Ovary (tissue), 3 donors: ENCODE data around the gene AKR1E2.

Experiments used
- POLR2A ChIP-seq: fragments of 450-650 bp; IDR thresholded peaks from one replicate; pipeline ENCODE4 v1.6.1; 2017; ENCODE audit warnings: antibody characterized with exemption, mild to moderate bottlenecking, moderate library complexity
- TF ChIP-seq, protein P1 (sequence below), 3 donors: fragments of 450-650 bp in 2 of 3; fragments of 200-600 bp in 1 of 3; IDR thresholded peaks; one replicate each; pipeline versions ENCODE4 v1.5.1 to v1.8.0; 2016 to 2022; ENCODE audit warnings: antibody characterized with exemption in 3 of 3, mild to moderate bottlenecking in 1 of 3
- donor health status: DM: no; HTN: no; CAD: no.

DNA sequence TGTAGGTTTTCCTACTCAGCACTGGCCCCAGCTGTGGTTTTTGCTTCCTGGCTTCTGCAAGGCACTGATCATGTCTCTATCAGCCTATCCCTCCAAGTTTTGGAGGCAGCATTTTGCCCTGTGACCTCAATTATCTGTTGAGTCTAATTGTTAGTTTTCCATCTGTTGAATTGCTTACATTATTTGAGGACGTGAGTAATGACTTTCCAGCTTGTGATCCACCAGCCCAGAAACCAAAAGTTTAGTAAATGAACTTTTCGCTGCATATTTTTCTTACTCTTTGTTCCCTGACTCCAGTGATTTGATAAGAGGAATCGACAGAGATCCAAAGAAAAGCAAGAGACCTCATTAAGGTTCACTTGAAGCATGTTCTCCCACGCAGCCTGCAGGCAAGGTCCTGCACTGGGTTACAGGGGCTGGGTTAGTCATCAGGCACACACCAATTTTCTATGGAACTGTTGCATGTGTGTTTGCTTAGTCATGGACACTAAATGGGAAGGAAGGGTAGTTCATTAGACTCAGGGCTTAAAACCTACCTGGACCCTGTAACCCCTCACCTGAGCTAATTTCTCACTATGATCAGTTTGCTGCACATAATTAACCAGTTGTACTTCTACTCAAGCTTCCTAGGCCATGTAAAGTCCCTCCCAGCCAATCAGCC lies 57.2 kb downstream of the AKR1E2 start:
- TF ChIP-seq POLR2A: no peak
- TF ChIP-seq, protein P1, sequence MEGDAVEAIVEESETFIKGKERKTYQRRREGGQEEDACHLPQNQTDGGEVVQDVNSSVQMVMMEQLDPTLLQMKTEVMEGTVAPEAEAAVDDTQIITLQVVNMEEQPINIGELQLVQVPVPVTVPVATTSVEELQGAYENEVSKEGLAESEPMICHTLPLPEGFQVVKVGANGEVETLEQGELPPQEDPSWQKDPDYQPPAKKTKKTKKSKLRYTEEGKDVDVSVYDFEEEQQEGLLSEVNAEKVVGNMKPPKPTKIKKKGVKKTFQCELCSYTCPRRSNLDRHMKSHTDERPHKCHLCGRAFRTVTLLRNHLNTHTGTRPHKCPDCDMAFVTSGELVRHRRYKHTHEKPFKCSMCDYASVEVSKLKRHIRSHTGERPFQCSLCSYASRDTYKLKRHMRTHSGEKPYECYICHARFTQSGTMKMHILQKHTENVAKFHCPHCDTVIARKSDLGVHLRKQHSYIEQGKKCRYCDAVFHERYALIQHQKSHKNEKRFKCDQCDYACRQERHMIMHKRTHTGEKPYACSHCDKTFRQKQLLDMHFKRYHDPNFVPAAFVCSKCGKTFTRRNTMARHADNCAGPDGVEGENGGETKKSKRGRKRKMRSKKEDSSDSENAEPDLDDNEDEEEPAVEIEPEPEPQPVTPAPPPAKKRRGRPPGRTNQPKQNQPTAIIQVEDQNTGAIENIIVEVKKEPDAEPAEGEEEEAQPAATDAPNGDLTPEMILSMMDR (IDR thresholded peaks at IDR 0.05): no peak
